Measurements from ENCODE around the gene COG5.

Gene COG5

GRCh38 chr7:107472116-107472515 is 91.6 kb downstream of the COG5 start:
- peaks cover 3% of the 10 kb centered on the region for H3K4me1 ChIP-seq (ENCODE audit: control insufficient read depth, low read depth, low read length)
- H3K9me3 ChIP-seq (ENCODE audit: control insufficient read depth, low read depth, low read length): no peaks in the 10 kb centered on the region
- no peak overlapping the region for H3K9ac ChIP-seq (ENCODE audit: low read length)
- no peak overlapping the region for H3K4me3 ChIP-seq (ENCODE audit: low read length)
- H3K27ac ChIP-seq (ENCODE audit: low read length): no peak overlapping the region
- H3K36me3 ChIP-seq (ENCODE audit: control insufficient read depth, low read depth, low read length): no peaks in the 10 kb centered on the region
- no peaks in the 10 kb centered on the region for H3K27me3 ChIP-seq (ENCODE audit: control insufficient read depth, insufficient read depth, low read length)

GRCh38 chr7:107471292-107472070 is 92.2 kb downstream of the COG5 start:
- Histone ChIP-seq H3K36me3 (ENCODE audit: control insufficient read depth, low read depth, low read length) (no peaks in the 10 kb centered on the region), H3K27ac (ENCODE audit: low read length) (no peak overlapping the region), H3K9me3 (ENCODE audit: control insufficient read depth, low read depth, low read length) (no peaks in the 10 kb centered on the region), H3K4me3 (ENCODE audit: low read length) (no peak overlapping the region), H3K27me3 (ENCODE audit: control insufficient read depth, insufficient read depth, low read length) (no peaks in the 10 kb centered on the region), H3K9ac (ENCODE audit: low read length) (no peak overlapping the region), H3K4me1 (ENCODE audit: control insufficient read depth, low read depth, low read length) (peaks cover 3% of the 10 kb centered on the region)

GRCh38 chr7:107469929-107470328 is 93.8 kb downstream of the COG5 start, which contains the start of gene GPR22:
Gene GPR22, plus strand, starts transcription at chr7:107470057. Its CDS starts 4,004 bp downstream, at chr7:107474061.
- no peak within 1 kb of the TSS for H3K9ac ChIP-seq (ENCODE audit: low read length)
- no peak within 1 kb of the TSS for H3K4me3 ChIP-seq (ENCODE audit: low read length)
- peaks cover 3% of the 10 kb centered on the region for H3K4me1 ChIP-seq (ENCODE audit: control insufficient read depth, low read depth, low read length)
- no peak within 1 kb of the TSS for H3K27ac ChIP-seq (ENCODE audit: low read length)
- H3K9me3 ChIP-seq (ENCODE audit: control insufficient read depth, low read depth, low read length): no peaks in the 10 kb centered on the region
- no peaks in the 10 kb centered on the region for H3K27me3 ChIP-seq (ENCODE audit: control insufficient read depth, insufficient read depth, low read length)
- H3K36me3 ChIP-seq (ENCODE audit: control insufficient read depth, low read depth, low read length): no peaks in the 10 kb centered on the region

- H3K27me3 ChIP-seq (ENCODE audit: control insufficient read depth, insufficient read depth, low read length): no peaks in the 10 kb centered on the region
- H3K36me3 ChIP-seq (ENCODE audit: control insufficient read depth, low read depth, low read length): no peaks in the 10 kb centered on the region
- no peaks in the 10 kb centered on the region for H3K9me3 ChIP-seq (ENCODE audit: control insufficient read depth, low read depth, low read length)
- H3K27ac ChIP-seq (ENCODE audit: low read length): no peak overlapping the region
- no peak overlapping the region for H3K4me3 ChIP-seq (ENCODE audit: low read length)
- H3K9ac ChIP-seq (ENCODE audit: low read length): no peak overlapping the region
- H3K4me1 ChIP-seq (ENCODE audit: control insufficient read depth, low read depth, low read length): peaks cover 6% of the 10 kb centered on the region
Measured at GRCh38 chr7:107468824-107469223, 94.9 kb downstream of the COG5 start.

- H3K9ac ChIP-seq (ENCODE audit: low read length): no peak overlapping the region
- H3K4me1 ChIP-seq (ENCODE audit: control insufficient read depth, low read depth, low read length): peaks cover 12% of the 10 kb centered on the region
- no peaks in the 10 kb centered on the region for H3K36me3 ChIP-seq (ENCODE audit: control insufficient read depth, low read depth, low read length)
- no peak overlapping the region for H3K27ac ChIP-seq (ENCODE audit: low read length)
- no peaks in the 10 kb centered on the region for H3K9me3 ChIP-seq (ENCODE audit: control insufficient read depth, low read depth, low read length)
- H3K27me3 ChIP-seq (ENCODE audit: control insufficient read depth, insufficient read depth, low read length): no peaks in the 10 kb centered on the region
- H3K4me3 ChIP-seq (ENCODE audit: low read length): no peak overlapping the region
Measured at GRCh38 chr7:107467972-107468371, 95.7 kb downstream of the COG5 start.

- Histone ChIP-seq H3K9ac (ENCODE audit: low read length) (no peak overlapping the region), H3K4me1 (ENCODE audit: control insufficient read depth, low read depth, low read length) (peaks cover 8% of the 10 kb centered on the region), H3K4me3 (ENCODE audit: low read length) (no peak overlapping the region), H3K36me3 (ENCODE audit: control insufficient read depth, low read depth, low read length) (no peaks in the 10 kb centered on the region), H3K27ac (ENCODE audit: low read length) (no peak overlapping the region), H3K27me3 (ENCODE audit: control insufficient read depth, insufficient read depth, low read length) (no peaks in the 10 kb centered on the region), H3K9me3 (ENCODE audit: control insufficient read depth, low read depth, low read length) (no peaks in the 10 kb centered on the region)
Measured at GRCh38 chr7:107464666-107465226, 99.0 kb downstream of the COG5 start.

- Histone ChIP-seq H3K27ac (ENCODE audit: low read length) (peak overlapping the region; percentile 59), H3K36me3 (ENCODE audit: control insufficient read depth, low read depth, low read length) (no peaks in the 10 kb centered on the region), H3K4me3 (ENCODE audit: low read length) (no peak overlapping the region), H3K27me3 (ENCODE audit: control insufficient read depth, insufficient read depth, low read length) (no peaks in the 10 kb centered on the region), H3K9me3 (ENCODE audit: control insufficient read depth, low read depth, low read length) (no peaks in the 10 kb centered on the region), H3K4me1 (ENCODE audit: control insufficient read depth, low read depth, low read length) (peaks cover 8% of the 10 kb centered on the region), H3K9ac (ENCODE audit: low read length) (no peak overlapping the region)
Measured at GRCh38 chr7:107463139-107464078, 100.3 kb downstream of the COG5 start.

- peaks cover 8% of the 10 kb centered on the region for H3K4me1 ChIP-seq (ENCODE audit: control insufficient read depth, low read depth, low read length)
- no peak overlapping the region for H3K9ac ChIP-seq (ENCODE audit: low read length)
- no peaks in the 10 kb centered on the region for H3K9me3 ChIP-seq (ENCODE audit: control insufficient read depth, low read depth, low read length)
- H3K4me3 ChIP-seq (ENCODE audit: low read length): no peak overlapping the region
- no peak overlapping the region for H3K27ac ChIP-seq (ENCODE audit: low read length)
- no peaks in the 10 kb centered on the region for H3K27me3 ChIP-seq (ENCODE audit: control insufficient read depth, insufficient read depth, low read length)
- H3K36me3 ChIP-seq (ENCODE audit: control insufficient read depth, low read depth, low read length): no peaks in the 10 kb centered on the region
Measured at GRCh38 chr7:107461938-107462533, 101.7 kb downstream of the COG5 start.

- no peak overlapping the region for H3K9ac ChIP-seq (ENCODE audit: low read length)
- no peaks in the 10 kb centered on the region for H3K27me3 ChIP-seq (ENCODE audit: control insufficient read depth, insufficient read depth, low read length)
Measured at GRCh38 chr7:107453388-107453787, 110.3 kb downstream of the COG5 start.

GRCh38 chr7:107450970-107451369 is 112.8 kb downstream of the COG5 start:
- Histone ChIP-seq H3K4me1 (ENCODE audit: control insufficient read depth, low read depth, low read length) (no peaks in the 10 kb centered on the region), H3K36me3 (ENCODE audit: control insufficient read depth, low read depth, low read length) (no peaks in the 10 kb centered on the region), H3K9me3 (ENCODE audit: control insufficient read depth, low read depth, low read length) (no peaks in the 10 kb centered on the region), H3K9ac (ENCODE audit: low read length) (no peak overlapping the region), H3K4me3 (ENCODE audit: low read length) (no peak overlapping the region), H3K27me3 (ENCODE audit: control insufficient read depth, insufficient read depth, low read length) (no peaks in the 10 kb centered on the region), H3K27ac (ENCODE audit: low read length) (no peak overlapping the region)

More at GRCh38 chr7:107453388-107453787, 110.3 kb downstream of the COG5 start:
- Histone ChIP-seq H3K4me1 (ENCODE audit: control insufficient read depth, low read depth, low read length) (no peaks in the 10 kb centered on the region), H3K4me3 (ENCODE audit: low read length) (no peak overlapping the region), H3K36me3 (ENCODE audit: control insufficient read depth, low read depth, low read length) (no peaks in the 10 kb centered on the region), H3K9me3 (ENCODE audit: control insufficient read depth, low read depth, low read length) (no peaks in the 10 kb centered on the region), H3K27ac (ENCODE audit: low read length) (no peak overlapping the region)

- Histone ChIP-seq H3K36me3 (ENCODE audit: control insufficient read depth, low read depth, low read length) (no peaks in the 10 kb centered on the region), H3K4me1 (ENCODE audit: control insufficient read depth, low read depth, low read length) (no peaks in the 10 kb centered on the region), H3K4me3 (ENCODE audit: low read length) (no peak overlapping the region), H3K9ac (ENCODE audit: low read length) (no peak overlapping the region), H3K9me3 (ENCODE audit: control insufficient read depth, low read depth, low read length) (no peaks in the 10 kb centered on the region), H3K27ac (ENCODE audit: low read length) (no peak overlapping the region), H3K27me3 (ENCODE audit: control insufficient read depth, insufficient read depth, low read length) (no peaks in the 10 kb centered on the region)
Measured at GRCh38 chr7:107446988-107447387, 116.7 kb downstream of the COG5 start.
